IMR-90 (cell line): ENCODE results near the gene CCDC97. TPM values are rescaled to one million over a fixed set of nuclear protein-coding genes. Genes with fewer than 3 reads are reported as not detected.

Experiments used
- ATAC-seq: fragments of 200-7000 bp; cut with Tn5 transposase; 2 replicates; pipeline ENCODE4 v1.9.1; 2020; ENCODE audit warnings: low read depth, mild to moderate bottlenecking, moderate library complexity
- BruUV-seq: library from RNA; stranded (reverse); fragments of 400-500 nt; replicated peaks from 2 replicates; lab custom pipeline; 2021; lab: Mats Ljungman, UMichigan
- CTCF ChIA-PET: fragments of 300-600 bp; formaldehyde crosslinking; extraction: SDS; loops from one replicate; lab custom pipeline; 2021; ENCODE audit warnings: antibody characterized with exemption; lab: Yijun Ruan, JAX
- POLR2A ChIA-PET: fragments of 300-600 bp; sonication (Branson Sonifier 250); formaldehyde crosslinking; loops from one replicate; lab custom pipeline; 2022; ENCODE audit warnings: antibody characterized with exemption; ENCODE audit not compliant: unreplicated experiment; lab: Charles Lee
- DNase-seq: peaks from one replicate; pipeline ENCODE4 v3.0.0; 2013
- H2AFZ ChIP-seq: replicated peaks from 2 replicates; pipeline ENCODE3; 2013; ENCODE audit warnings: low read length, mild to moderate bottlenecking; ENCODE audit not compliant: poor library complexity
- H2AK5ac ChIP-seq: 2 replicates; pipeline ENCODE4 v1.6.1; 2013; ENCODE audit warnings: low read depth, low read length, inconsistent platforms
- H2AK9ac ChIP-seq: replicated peaks from 2 replicates; pipeline ENCODE3; 2013; ENCODE audit warnings: mild to moderate bottlenecking, low read depth, low read length, moderate library complexity; ENCODE audit not compliant: poor library complexity
- H2BK120ac ChIP-seq: 2 replicates; pipeline ENCODE4 v1.6.1; 2013; ENCODE audit warnings: low read depth, low read length, inconsistent platforms
- H2BK15ac ChIP-seq: 3 replicates; pipeline ENCODE4 v1.6.1; 2013; ENCODE audit warnings: low read depth, low read length, inconsistent platforms
- H2BK20ac ChIP-seq: 2 replicates; pipeline ENCODE4 v1.6.1; 2013; ENCODE audit warnings: low read depth, mild to moderate bottlenecking, inconsistent platforms, low read length, moderate library complexity
- H2BK5ac ChIP-seq: 2 replicates; pipeline ENCODE4 v1.6.1; 2013; ENCODE audit warnings: mild to moderate bottlenecking, low read depth, low read length, inconsistent platforms; ENCODE audit not compliant: poor library complexity, severe bottlenecking
- H3K14ac ChIP-seq: replicated peaks from 2 replicates; pipeline ENCODE4 v1.6.1; 2013; ENCODE audit warnings: low read depth, low read length, inconsistent platforms
- H3K18ac ChIP-seq: 2 replicates; pipeline ENCODE4 v1.6.1; 2013; ENCODE audit warnings: low read depth, low read length, control low read depth
- H3K23ac ChIP-seq: 2 replicates; pipeline ENCODE4 v1.6.1; 2013; ENCODE audit warnings: low read depth, low read length, inconsistent platforms
- H3K27ac ChIP-seq: 2 replicates; pipeline ENCODE4 v1.5.1; 2013; ENCODE audit warnings: mild to moderate bottlenecking, control low read depth, low read length; ENCODE audit not compliant: insufficient read depth
- H3K27me3 ChIP-seq: 2 replicates; pipeline ENCODE4 v1.6.1; 2013; ENCODE audit warnings: low read length; ENCODE audit not compliant: control insufficient read depth, insufficient read depth
- H3K36me3 ChIP-seq: 2 replicates; pipeline ENCODE4 v1.6.1; 2013; ENCODE audit warnings: low read length, mixed read lengths; ENCODE audit not compliant: control insufficient read depth, insufficient read depth
- H3K4ac ChIP-seq: 2 replicates; pipeline ENCODE4 v1.6.1; 2013; ENCODE audit warnings: low read depth, low read length, inconsistent platforms
- H3K4me1 ChIP-seq: 2 replicates; pipeline ENCODE4 v1.6.1; 2013; ENCODE audit warnings: low read length, mixed read lengths; ENCODE audit not compliant: control insufficient read depth, insufficient read depth
- H3K4me2 ChIP-seq: 2 replicates; pipeline ENCODE4 v1.6.1; 2013; ENCODE audit warnings: low read depth, mild to moderate bottlenecking, control low read depth, low read length, moderate library complexity
- H3K4me3 ChIP-seq: 2 replicates; pipeline ENCODE4 v1.5.1; 2013; ENCODE audit warnings: low read depth, mild to moderate bottlenecking, control low read depth, low read length, moderate library complexity; ENCODE audit not compliant: insufficient read depth
- H3K56ac ChIP-seq: 2 replicates; pipeline ENCODE4 v1.6.1; 2013; ENCODE audit warnings: low read length, inconsistent platforms; ENCODE audit not compliant: insufficient read depth; ENCODE audit errors: extremely low read depth
- H3K79me1 ChIP-seq, 2 experiments: 2 replicates each; pipeline ENCODE4 v1.6.1; 2013; ENCODE audit warnings: low read length in 2 of 2, inconsistent platforms in 1 of 2, low read depth in 1 of 2
- H3K9ac ChIP-seq: 2 replicates; pipeline ENCODE4 v1.6.1; 2013; ENCODE audit warnings: low read depth, low read length, control low read depth
- H3K9me1 ChIP-seq: 2 replicates; pipeline ENCODE4 v1.6.1; 2013; ENCODE audit warnings: low read length, inconsistent platforms; ENCODE audit not compliant: insufficient read depth
- H3K9me3 ChIP-seq: 2 replicates; pipeline ENCODE4 v1.6.1; 2013; ENCODE audit warnings: low read length; ENCODE audit not compliant: control insufficient read depth, insufficient read depth
- H4K20me1 ChIP-seq: 2 replicates; pipeline ENCODE4 v1.6.1; 2013; ENCODE audit warnings: low read length, inconsistent platforms; ENCODE audit not compliant: insufficient read depth
- H4K5ac ChIP-seq: 2 replicates; pipeline ENCODE4 v1.6.1; 2013; ENCODE audit warnings: mild to moderate bottlenecking, low read depth, low read length, control low read depth
- H4K8ac ChIP-seq, 2 experiments: 2 replicates each; pipeline ENCODE4 v1.6.1; 2013; ENCODE audit warnings: low read depth in 2 of 2, low read length in 2 of 2, control low read depth in 1 of 2, inconsistent platforms in 1 of 2
- H4K91ac ChIP-seq: 2 replicates; pipeline ENCODE4 v1.6.1; 2013; ENCODE audit warnings: low read depth, low read length, inconsistent platforms; ENCODE audit not compliant: insufficient read depth
- BHLHE40 ChIP-seq: fragments of 150-350 bp; IDR thresholded peaks from 2 replicates; pipeline ENCODE4 v1.6.1; 2016; ENCODE audit warnings: mild to moderate bottlenecking, low read depth, low read length
- CHD1 ChIP-seq: IDR thresholded peaks from 2 replicates; pipeline ENCODE4 v1.6.1; 2012; ENCODE audit warnings: low read depth, low read length, improper control_type of control experiment
- CTCF ChIP-seq: conservative IDR thresholded peaks from 2 replicates; pipeline ENCODE4 v1.5.1; 2012; ENCODE audit warnings: mild to moderate bottlenecking, low read depth, low read length, improper control_type of control experiment
- NFE2L2 ChIP-seq: fragments of 150-350 bp; IDR thresholded peaks from 2 replicates; pipeline ENCODE4 v1.6.1; 2016; ENCODE audit warnings: low read depth, mild to moderate bottlenecking, low read length
- RAD21 ChIP-seq: IDR thresholded peaks from 2 replicates; pipeline ENCODE4 v1.6.1; 2012; ENCODE audit warnings: low read length, improper control_type of control experiment
- RCOR1 ChIP-seq: IDR thresholded peaks from 2 replicates; pipeline ENCODE4 v1.6.1; 2012; ENCODE audit warnings: mild to moderate bottlenecking, low read length, improper control_type of control experiment; ENCODE audit not compliant: insufficient replicate concordance
- SMC3 ChIP-seq: fragments of 150-350 bp; IDR thresholded peaks from 2 replicates; pipeline ENCODE4 v1.6.1; 2016; ENCODE audit warnings: low read depth, mild to moderate bottlenecking, antibody characterized with exemption, low read length, moderate library complexity
- WGBS, 2 experiments: methylation state at CpG; one replicate each; pipeline versions ENCODE4 v1.1.5 to v1.1.7; 2013; ENCODE audit warnings: missing lambda C conversion rate in 2 of 2; ENCODE audit not compliant: insufficient read length in 1 of 2; ENCODE audit errors: extremely low coverage in 2 of 2; 5-methylcytosine and 5-hydroxymethylcytosine counted together
- dilution Hi-C: fragments of 300-500 bp; cut with HindIII; formaldehyde crosslinking; loops from one replicate; pipeline ENCODE4 v1.14.3; 2018; ENCODE audit warnings: low sequenced_read_pairs; ENCODE audit not compliant: unreplicated experiment
- in situ Hi-C: fragments of 300-500 bp; cut with MboI; formaldehyde crosslinking; loops from 3 replicates; pipeline ENCODE4 v1.14.3; 2019; ENCODE audit warnings: low sequenced_read_pairs, inconsistent platforms, mixed read lengths
- intact Hi-C: fragments of 100-400 bp; cut with micrococcal nuclease; formaldehyde crosslinking; loops from 2 replicates; pipeline ENCODE4 v1.10.0; 2022
- polyA plus RNA-seq, 3 experiments: library from polyadenylated mRNA; depleted of rRNA; stranded (reverse); fragments of >200 nt; gene quantifications; 2 replicates each; pipeline ENCODE4 v1.2.3, GENCODE V29; 2012; ENCODE audit warnings: low replicate concordance in 1 of 3
- total RNA-seq: library from RNA; depleted of rRNA; stranded (reverse); fragments of >200 nt; gene quantifications from 2 replicates; pipeline ENCODE4 v1.2.3, GENCODE V29; 2012

The CCDC97 gene
- total and polyA plus RNA-seq, 2 of the 4 experiments (the other 2 are of a cell fraction) = 4.1 to 11.0 TPM

GRCh38 chr19:41330481-41330880 lies 20.5 kb downstream of the CCDC97 start:
- ChIA-PET CTCF (no interaction called here), POLR2A (no interaction called here)
- Histone ChIP-seq H3K56ac (no peak overlapping the region), H3K4ac (no peak overlapping the region), H4K91ac (no peak overlapping the region), H3K18ac (no peak overlapping the region), H3K4me2 (no peak overlapping the region), H3K9me3 (no peaks in the 10 kb centered on the region), H4K20me1 (peaks cover 27% of the 10 kb centered on the region), H2BK20ac (no peak overlapping the region), H4K8ac (no peak overlapping the region), H4K5ac (no peak overlapping the region), H3K27me3 (no peaks in the 10 kb centered on the region), H2BK5ac (no peak overlapping the region), H3K36me3 (peaks cover 44% of the 10 kb centered on the region), H3K14ac (no peak overlapping the region), H3K27ac (no peak overlapping the region), H3K23ac (no peak overlapping the region), H3K4me3 (no peak overlapping the region), H3K9ac (no peak overlapping the region), H3K4me1 (peaks cover 29% of the 10 kb centered on the region), H3K79me1 (peaks cover 23 to 58% of the 10 kb centered on the region in 2 experiments), H3K9me1 (peaks cover 20% of the 10 kb centered on the region), H2AFZ (no peak overlapping the region), H2BK120ac (no peak overlapping the region), H2AK5ac (no peak overlapping the region), H2BK15ac (no peak overlapping the region), H2AK9ac (no peak overlapping the region)
- DNase-seq (no peak), ATAC-seq (no peak)
- TF ChIP-seq NFE2L2 (no peak), SMC3 (no peak), CHD1 (no peak), CTCF (no peak), RAD21 (no peak), BHLHE40 (no peak), RCOR1 (no peak)
- dilution Hi-C loops = no loop called here
- no TSS peak for BruUV-seq
- in situ Hi-C loops = no loop called here
- intact Hi-C loops = no loop called here
- no CpG with 5 or more reads among the region's 4 CpGs for WGBS, 2 experiments
